ENCODE results near the gene UMAD1. TPM values are rescaled to one million over a fixed set of nuclear protein-coding genes. Genes with fewer than 3 reads are reported as not detected.

Gene UMAD1
- total RNA-seq, 4 donors from 2014 or later = 39.4 to 46.4 (median 44.0) TPM

DNA sequence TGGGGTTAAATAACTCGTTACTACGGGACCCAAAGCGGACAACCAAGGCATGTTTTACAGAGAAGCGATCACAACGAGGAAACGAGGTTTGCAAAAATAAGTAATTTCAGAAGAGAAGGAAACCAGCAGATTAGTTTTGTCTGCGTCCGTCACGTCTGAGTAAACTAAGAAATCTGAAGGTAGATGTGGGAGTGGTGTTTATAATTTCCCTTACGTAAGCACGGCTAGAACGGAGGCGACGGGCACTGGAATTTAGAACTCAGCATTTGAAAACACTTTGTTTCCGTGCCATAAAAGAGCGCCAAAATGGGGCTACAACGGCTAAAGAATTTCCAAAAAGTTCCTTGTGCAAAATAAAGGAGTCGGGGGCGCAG lies 718 bp upstream of the UMAD1 start:
- WGBS, 2 donors = 1% methylated on average over 19 of the region's 19 CpGs
- Histone ChIP-seq H3K36me3 (no peaks in the 10 kb centered on the region), H3K4me3 (replicated peaks in 1 of 3) (peak overlapping the region; percentile 58 to 88 (median 63)), H3K27ac (peak overlapping the region; percentile 66 to 93 (median 73)), H3K9me3 (no peaks in the 10 kb centered on the region), H3K27me3 (no peaks in the 10 kb centered on the region), H3K4me1 (peaks cover 12 to 14% of the 10 kb centered on the region in 2 donors)
- TF ChIP-seq, protein P1, sequence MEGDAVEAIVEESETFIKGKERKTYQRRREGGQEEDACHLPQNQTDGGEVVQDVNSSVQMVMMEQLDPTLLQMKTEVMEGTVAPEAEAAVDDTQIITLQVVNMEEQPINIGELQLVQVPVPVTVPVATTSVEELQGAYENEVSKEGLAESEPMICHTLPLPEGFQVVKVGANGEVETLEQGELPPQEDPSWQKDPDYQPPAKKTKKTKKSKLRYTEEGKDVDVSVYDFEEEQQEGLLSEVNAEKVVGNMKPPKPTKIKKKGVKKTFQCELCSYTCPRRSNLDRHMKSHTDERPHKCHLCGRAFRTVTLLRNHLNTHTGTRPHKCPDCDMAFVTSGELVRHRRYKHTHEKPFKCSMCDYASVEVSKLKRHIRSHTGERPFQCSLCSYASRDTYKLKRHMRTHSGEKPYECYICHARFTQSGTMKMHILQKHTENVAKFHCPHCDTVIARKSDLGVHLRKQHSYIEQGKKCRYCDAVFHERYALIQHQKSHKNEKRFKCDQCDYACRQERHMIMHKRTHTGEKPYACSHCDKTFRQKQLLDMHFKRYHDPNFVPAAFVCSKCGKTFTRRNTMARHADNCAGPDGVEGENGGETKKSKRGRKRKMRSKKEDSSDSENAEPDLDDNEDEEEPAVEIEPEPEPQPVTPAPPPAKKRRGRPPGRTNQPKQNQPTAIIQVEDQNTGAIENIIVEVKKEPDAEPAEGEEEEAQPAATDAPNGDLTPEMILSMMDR (IDR thresholded peaks at IDR 0.05) = no peak
- TF ChIP-seq POLR2A (IDR thresholded peaks at IDR 0.05) = no peak
- intact Hi-C loops (cut with DNase I) = no loop called here
- peak in 1 of 2 donors; percentile 26 for DNase-seq

DNA sequence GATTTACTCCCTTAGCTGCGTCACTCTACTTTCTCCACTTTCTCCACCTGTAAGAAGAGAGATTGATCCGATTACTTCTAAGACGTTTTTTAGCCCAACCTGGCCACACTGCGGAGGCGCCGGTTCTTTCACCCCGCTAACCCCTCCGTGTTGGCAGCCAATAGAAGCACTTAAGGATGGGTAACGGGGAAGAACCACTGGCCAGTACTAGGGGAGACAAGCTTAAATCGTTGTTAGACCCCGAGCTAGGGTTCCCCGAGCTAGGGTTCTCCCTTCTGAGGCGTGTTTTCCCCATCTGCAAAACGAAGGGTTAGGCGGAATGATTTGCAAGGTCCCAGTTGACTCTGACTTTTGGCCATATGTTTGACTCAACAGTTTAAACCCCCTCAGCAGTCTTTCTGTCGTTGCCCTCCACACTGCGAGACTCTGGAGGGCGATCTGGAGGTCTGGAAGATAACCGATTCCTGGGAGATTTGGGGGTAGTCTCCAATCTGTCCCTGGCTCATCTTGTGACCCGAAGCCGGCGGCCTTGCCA lies 644 bp downstream of the UMAD1 start:
- H3K4me3 ChIP-seq (replicated peaks in 1 of 3) = peak overlapping the region; percentile 38 to 88 (median 82)
- H3K36me3 ChIP-seq = no peaks in the 10 kb centered on the region
- 6 to 8% methylated on average over 22 of the region's 22 CpGs for WGBS, 2 donors
- DNase-seq = peak; percentile 6 to 15
- no peaks in the 10 kb centered on the region for H3K9me3 ChIP-seq
- peaks cover 12 to 14% of the 10 kb centered on the region in 2 donors for H3K4me1 ChIP-seq
- no peaks in the 10 kb centered on the region for H3K27me3 ChIP-seq
- peak overlapping the region; percentile 80 to 93 (median 92) for H3K27ac ChIP-seq
- TF ChIP-seq, protein P1 (IDR thresholded peaks at IDR 0.05) = no peak
- no peak for TF ChIP-seq POLR2A (IDR thresholded peaks at IDR 0.05)
- intact Hi-C loops (cut with DNase I) = no loop called here

DNA sequence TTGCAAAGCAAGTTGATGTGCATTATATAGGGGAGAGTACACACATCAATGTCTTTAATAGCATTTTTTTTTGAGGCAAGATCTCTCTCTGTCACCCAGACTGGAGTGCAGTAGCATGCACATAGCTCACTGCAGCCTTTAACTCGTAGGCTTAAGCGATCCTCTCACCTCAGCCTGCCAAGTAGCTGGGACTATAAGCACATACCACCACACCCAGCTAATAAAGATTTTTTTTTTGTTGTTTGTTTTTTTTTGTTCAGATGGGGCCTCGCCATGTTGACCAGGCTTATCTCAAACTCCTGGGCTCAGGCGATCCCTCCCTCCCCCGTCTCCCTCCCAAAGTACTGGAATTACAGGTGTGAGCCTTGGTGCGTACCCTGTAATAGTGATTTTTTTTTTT lies 1.5 kb downstream of the UMAD1 start:
- TF ChIP-seq, protein P1 (IDR thresholded peaks at IDR 0.05) = no peak
- no peak for TF ChIP-seq POLR2A (IDR thresholded peaks at IDR 0.05)
- 62 to 71% methylated on average over 6 of the region's 6 CpGs for WGBS, 2 donors
- H3K4me1 ChIP-seq = peaks cover 12 to 14% of the 10 kb centered on the region in 2 donors
- H3K36me3 ChIP-seq = no peaks in the 10 kb centered on the region
- no peak overlapping the region for H3K27ac ChIP-seq
- H3K27me3 ChIP-seq = no peaks in the 10 kb centered on the region
- intact Hi-C loops (cut with DNase I) = no loop called here
- DNase-seq = no peak
- H3K4me3 ChIP-seq (replicated peaks in 1 of 3) = no peak overlapping the region
- no peaks in the 10 kb centered on the region for H3K9me3 ChIP-seq

DNA sequence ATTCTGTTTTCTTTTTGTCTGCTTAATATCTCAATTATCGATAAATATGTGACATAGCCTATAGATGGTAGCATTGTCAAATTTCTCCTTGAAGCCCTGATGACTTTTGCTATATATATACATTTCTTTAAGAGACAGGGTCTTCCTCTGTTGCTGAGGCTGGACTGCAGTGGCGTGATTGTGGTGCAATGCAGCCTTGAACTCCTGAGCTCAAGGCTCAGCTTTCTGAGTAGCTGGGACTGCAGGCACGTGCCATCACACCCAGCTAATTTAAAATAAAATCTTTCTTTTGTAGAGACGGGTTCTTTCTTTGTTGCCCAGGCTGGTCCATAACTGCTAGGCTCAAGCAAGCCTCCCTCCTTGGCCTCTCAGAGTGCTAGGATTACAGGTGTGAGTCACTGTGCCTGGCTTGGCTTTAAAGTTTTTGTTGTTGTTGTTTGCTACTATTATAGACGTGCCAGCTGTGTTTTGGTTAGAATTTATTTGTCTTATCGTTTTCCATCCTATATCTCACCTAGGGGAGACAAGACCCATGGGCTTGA lies 7.0 kb downstream of the UMAD1 start:
- Histone ChIP-seq H3K4me3 (replicated peaks in 1 of 3) (no peak overlapping the region), H3K27ac (no peak overlapping the region), H3K9me3 (no peaks in the 10 kb centered on the region), H3K36me3 (no peaks in the 10 kb centered on the region), H3K27me3 (no peaks in the 10 kb centered on the region), H3K4me1 (peaks cover 0 to 2% of the 10 kb centered on the region in 2 donors)
- WGBS, 2 donors = 87 to 94% methylated on average over 5 to 6 of the region's 6 CpGs
- intact Hi-C loops (cut with DNase I) = no loop called here
- no peak for DNase-seq
- TF ChIP-seq, protein P1 (IDR thresholded peaks at IDR 0.05) = no peak
- TF ChIP-seq POLR2A (IDR thresholded peaks at IDR 0.05) = no peak

DNA sequence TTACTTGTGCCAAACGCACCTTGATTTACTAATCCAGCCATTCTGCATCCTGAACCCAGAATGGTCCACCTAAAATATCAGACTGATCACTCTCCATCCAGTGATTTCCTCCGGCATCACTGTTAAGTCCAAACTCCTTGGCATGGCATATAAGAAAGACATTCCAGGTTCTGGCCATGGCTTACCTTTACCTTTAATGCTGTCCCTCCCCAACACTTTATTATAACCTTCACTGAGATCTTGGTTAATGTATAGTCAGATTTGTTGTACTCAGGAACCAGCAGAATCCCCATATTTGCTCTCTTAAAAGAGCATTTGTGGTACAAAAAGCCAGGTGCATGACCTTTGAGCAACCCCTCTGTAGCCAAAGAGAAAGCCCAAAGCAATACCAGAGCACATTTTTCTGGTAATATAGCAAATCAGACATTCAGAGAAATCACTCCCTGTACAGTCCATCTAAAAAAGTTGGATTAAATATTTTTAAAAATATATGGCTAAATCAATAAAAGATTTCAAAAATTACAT lies 10.2 kb downstream of the UMAD1 start:
- TF ChIP-seq, protein P1 (IDR thresholded peaks at IDR 0.05) = no peak
- no peak for TF ChIP-seq POLR2A (IDR thresholded peaks at IDR 0.05)
- Histone ChIP-seq H3K4me3 (replicated peaks in 1 of 3) (no peak overlapping the region), H3K27me3 (no peaks in the 10 kb centered on the region), H3K36me3 (no peaks in the 10 kb centered on the region), H3K9me3 (no peaks in the 10 kb centered on the region), H3K4me1 (no peaks in the 10 kb centered on the region), H3K27ac (no peak overlapping the region)
- DNase-seq = no peak
- intact Hi-C loops (cut with DNase I) = loop anchor here (10.0 kb wide), 1 partner anchor 544 kb away; no protein-coding TSS in a partner anchor
- 65 to 97% methylated on average over 2 of the region's 2 CpGs for WGBS, 2 donors

Data from thyroid gland (tissue), 4 donors.